ENCODE results near the gene EIF2A. TPM values are rescaled to one million over a fixed set of nuclear protein-coding genes. Genes with fewer than 3 reads are reported as not detected.

EIF2A gene
- total RNA-seq, 4 donors from 2014 or later: 98.4 to 178 (median 140) TPM

GRCh38 chr3:150508401-150508800, 38.2 kb upstream of the EIF2A start:
- no peak overlapping the region for H3K27ac ChIP-seq
- no peaks in the 10 kb centered on the region for H3K36me3 ChIP-seq
- no peaks in the 10 kb centered on the region for H3K27me3 ChIP-seq
- no peak overlapping the region for H3K4me3 ChIP-seq
- no peak for ATAC-seq
- H3K9me3 ChIP-seq: no peaks in the 10 kb centered on the region
- no peaks in the 10 kb centered on the region for H3K4me1 ChIP-seq
- no peak for TF ChIP-seq CTCF (IDR thresholded peaks at IDR 0.05)
- TF ChIP-seq EP300 (IDR thresholded peaks at IDR 0.05): no peak
- TF ChIP-seq POLR2AphosphoS5 (IDR thresholded peaks at IDR 0.05): no peak
- TF ChIP-seq POLR2A (IDR thresholded peaks at IDR 0.05): no peak

- Histone ChIP-seq H3K27me3 (no peaks in the 10 kb centered on the region), H3K27ac (no peak overlapping the region), H3K36me3 (no peaks in the 10 kb centered on the region), H3K4me1 (no peaks in the 10 kb centered on the region), H3K4me3 (no peak overlapping the region), H3K9me3 (no peaks in the 10 kb centered on the region)
- no peak for ATAC-seq
- TF ChIP-seq POLR2A (IDR thresholded peaks at IDR 0.05) (no peak), CTCF (IDR thresholded peaks at IDR 0.05) (no peak), POLR2AphosphoS5 (IDR thresholded peaks at IDR 0.05) (no peak), EP300 (IDR thresholded peaks at IDR 0.05) (no peak)
- WGBS, 2 donors (ENCODE audit: low coverage in 1 of 2): 85% methylated on average over 2 of the region's 2 CpGs; no CpG with 5 or more reads in 1 of the 2 donors
Measured at GRCh38 chr3:150509780-150510179, 36.8 kb upstream of the EIF2A start.

GRCh38 chr3:150511122-150511821, 35.3 kb upstream of the EIF2A start:
- H3K27me3 ChIP-seq: no peaks in the 10 kb centered on the region
- H3K27ac ChIP-seq: no peak overlapping the region
- H3K9me3 ChIP-seq: no peaks in the 10 kb centered on the region
- WGBS, 2 donors (ENCODE audit: low coverage in 1 of 2): 69 to 75% methylated on average over 4 of the region's 4 CpGs
- no peaks in the 10 kb centered on the region for H3K4me1 ChIP-seq
- H3K4me3 ChIP-seq: no peak overlapping the region
- no peak for ATAC-seq
- H3K36me3 ChIP-seq: no peaks in the 10 kb centered on the region
- TF ChIP-seq CTCF (IDR thresholded peaks at IDR 0.05) (no peak), POLR2AphosphoS5 (IDR thresholded peaks at IDR 0.05) (no peak), POLR2A (IDR thresholded peaks at IDR 0.05) (no peak), EP300 (IDR thresholded peaks at IDR 0.05) (no peak)

GRCh38 chr3:150515210-150515609, 31.4 kb upstream of the EIF2A start:
- no peak for ATAC-seq
- Histone ChIP-seq H3K9me3 (no peaks in the 10 kb centered on the region), H3K4me3 (no peak overlapping the region), H3K27me3 (no peaks in the 10 kb centered on the region), H3K4me1 (no peaks in the 10 kb centered on the region), H3K36me3 (no peaks in the 10 kb centered on the region), H3K27ac (no peak overlapping the region)
- WGBS, 2 donors (ENCODE audit: low coverage in 1 of 2): 83 to 93% methylated on average over 1 to 4 of the region's 4 CpGs
- no peak for TF ChIP-seq POLR2A (IDR thresholded peaks at IDR 0.05)
- TF ChIP-seq CTCF (IDR thresholded peaks at IDR 0.05): no peak
- TF ChIP-seq EP300 (IDR thresholded peaks at IDR 0.05): no peak
- no peak for TF ChIP-seq POLR2AphosphoS5 (IDR thresholded peaks at IDR 0.05)

- ATAC-seq: no peak
- TF ChIP-seq POLR2AphosphoS5 (IDR thresholded peaks at IDR 0.05) (no peak), EP300 (IDR thresholded peaks at IDR 0.05) (no peak), POLR2A (IDR thresholded peaks at IDR 0.05) (no peak), CTCF (IDR thresholded peaks at IDR 0.05) (no peak)
- Histone ChIP-seq H3K4me3 (no peak overlapping the region), H3K27me3 (no peaks in the 10 kb centered on the region), H3K9me3 (no peaks in the 10 kb centered on the region), H3K4me1 (no peaks in the 10 kb centered on the region), H3K36me3 (no peaks in the 10 kb centered on the region), H3K27ac (no peak overlapping the region)
- 65 to 81% methylated on average over 3 of the region's 3 CpGs for WGBS, 2 donors (ENCODE audit: low coverage in 1 of 2)
Measured at GRCh38 chr3:150519026-150519425, 27.6 kb upstream of the EIF2A start.

All from gastroesophageal sphincter (tissue), 4 donors.